Keratinocyte (primary cell): ENCODE results near the gene FHOD1.

Experiments
- CTCF ChIP-seq, 3 experiments: IDR thresholded peaks in 1 of 3; conservative IDR thresholded peaks in 1 of 3; optimal IDR thresholded peaks in 1 of 3; 2 replicates in 2 of 3; 3 replicates in 1 of 3; pipeline versions ENCODE3 to v1.5.1; 2011; ENCODE audit warnings: low read length in 3 of 3, mild to moderate bottlenecking in 3 of 3, moderate library complexity in 2 of 3, control low read depth in 1 of 3, inconsistent platforms in 1 of 3; ENCODE audit not compliant: insufficient read depth in 2 of 3; ENCODE audit errors: extremely low read depth in 1 of 3
- EZH2 ChIP-seq: IDR thresholded peaks from one replicate; pipeline ENCODE4 v1.6.1; 2012; ENCODE audit warnings: inconsistent platforms, mild to moderate bottlenecking, low read length, moderate library complexity

GRCh38 chr16:67206129-67206837 lies 41.0 kb downstream of the FHOD1 start:
- TF ChIP-seq CTCF (optimal IDR thresholded peaks at IDR 0.05 in 1 of 3, IDR thresholded peaks at IDR 0.05 in 1 of 3, conservative IDR thresholded peaks at IDR 0.05 in 1 of 3; ENCODE audit: extremely low read depth in 1 of 3, insufficient read depth in 2 of 3, low read length in 3 of 3), result no peak
- no peak for TF ChIP-seq EZH2
